ENCODE results near the gene ATP8B3.

GRCh38 chr19:1767464-1767933 is 44.6 kb downstream of the ATP8B3 start:
- TF ChIP-seq CTCF (IDR thresholded peaks at IDR 0.05; ENCODE audit: insufficient read depth, low read length, poor library complexity, severe bottlenecking) (peak; percentile 96), EZH2phosphoT487 (conservative IDR thresholded peaks at IDR 0.05; ENCODE audit: low read length) (no peak)

Measured in SU-DHL-6 (cell line).